Right cardiac atrium (tissue), 5 donors: ENCODE data around the gene HIP1. TPM values are rescaled to one million over a fixed set of nuclear protein-coding genes. Genes with fewer than 3 reads are reported as not detected.
A peak's percentile ranks its signal among the peaks of the same experiment; 100 is the strongest.
"Not testable (repeated sequence)": the region's sequence is repeated elsewhere in the genome, so short reads cannot be mapped to it uniquely, and the experiment has no call there.

Experiments used
- ATAC-seq, 2 donors: fragments of 200-7000 bp; cut with Tn5 transposase; one replicate each; pipeline versions ENCODE4 v1.8.0 to v1.9.1; 2020; ENCODE audit warnings: moderate library complexity in 2 of 2, mild to moderate bottlenecking in 1 of 2
- DNase-seq, 3 donors: peaks; one replicate each; pipeline ENCODE4 v3.0.0-alpha.2; 2020
- H3K27ac ChIP-seq: one replicate; pipeline ENCODE4 v1.5.1; 2013; ENCODE audit warnings: mild to moderate bottlenecking, low read length, control low read depth, moderate library complexity
- H3K27me3 ChIP-seq: one replicate; pipeline ENCODE4 v1.6.1; 2013; ENCODE audit not compliant: control insufficient read depth, insufficient read depth
- H3K4me1 ChIP-seq: one replicate; pipeline ENCODE4 v1.6.1; 2013; ENCODE audit warnings: low read length; ENCODE audit not compliant: control insufficient read depth, insufficient read depth
- H3K4me3 ChIP-seq: one replicate; pipeline ENCODE4 v1.5.1; 2013; ENCODE audit warnings: low read length, control low read depth
- H3K9me3 ChIP-seq: one replicate; pipeline ENCODE4 v1.6.1; 2013; ENCODE audit warnings: low read length; ENCODE audit not compliant: control insufficient read depth
- WGBS: extraction: QIAGEN DNeasy Blood & Tissue Kit; methylation state at CpG from one replicate; pipeline ENCODE4 v1.1.7; 2013; 5-methylcytosine and 5-hydroxymethylcytosine counted together
- intact Hi-C, 4 donors: fragments of 100-400 bp; cut with DNase I; formaldehyde crosslinking; loops; one replicate each; pipeline versions ENCODE4 v1.11.0 to v1.14.0; 2022 to 2023
- polyA plus RNA-seq: library from polyadenylated mRNA; stranded (reverse); fragments of 200-250 nt; gene quantifications from one replicate; pipeline ENCODE4 v1.2.3, GENCODE V29; 2013
- total RNA-seq, 4 donors: library from RNA; stranded (reverse); fragmentation: NEBNext Ultra II Directional; extraction: Animal tissue kit (Norgen Biotek cat#: 25700); gene quantifications; one replicate each; pipeline ENCODE4 v1.2.1, GENCODE V29; 2021
- donor health status: healthy with polysubstance abuse.
- donor health status: DM: no; HTN: yes; CAD: no.
- donor health status: DM: no; HTN: no; CAD: no.
- donor health status: DM: no; HTN: yes; CAD: no; lungs with severe emphysema.
- donor health status: DM: yes; HTN: yes; CAD: no.

The HIP1 gene
- total and polyA plus RNA-seq, 5 donors, result 5.6 to 15.0 (median 12.3) TPM

GRCh38 chr7:75569629-75570282, 169.0 kb downstream of the HIP1 start:
- intact Hi-C loops, DNase-seq, H3K27me3 ChIP-seq, H3K9me3 ChIP-seq, H3K4me1 ChIP-seq, ATAC-seq, H3K27ac ChIP-seq, H3K4me3 ChIP-seq: not testable (repeated sequence)
- 91% methylated on average over 16 of the region's 16 CpGs for WGBS

DNA sequence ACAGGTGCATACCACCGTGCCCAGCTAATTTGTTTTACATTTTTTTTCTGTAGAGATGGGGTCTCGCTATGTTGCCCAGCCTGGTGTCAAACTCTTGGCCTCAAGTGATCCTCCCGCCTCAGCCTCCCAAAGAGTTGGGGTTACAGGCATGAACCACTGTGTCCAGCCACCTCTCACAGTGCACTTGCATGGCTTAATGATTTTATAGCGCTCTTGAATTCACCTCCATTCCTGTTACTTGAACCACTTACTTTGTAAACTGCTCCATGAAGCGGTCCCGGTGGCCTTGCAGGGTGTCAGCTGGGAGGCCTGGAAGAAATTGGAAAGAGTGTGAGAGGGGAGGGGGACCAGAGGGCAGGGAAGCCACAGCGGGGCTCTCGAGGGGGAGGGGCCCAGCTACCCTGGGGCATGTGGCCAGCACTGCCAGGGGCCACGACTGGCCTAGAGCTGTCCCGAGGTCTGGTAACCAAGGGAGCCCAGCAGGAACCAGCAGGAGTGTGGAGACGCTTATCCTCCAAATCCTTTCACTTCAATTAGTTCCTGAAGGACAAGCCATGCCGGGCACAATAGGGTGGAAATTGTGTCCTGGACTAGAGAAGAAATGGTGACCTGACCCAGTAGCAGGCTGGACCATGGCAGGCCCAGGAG, 170.7 kb downstream of the HIP1 start:
- ATAC-seq (no peak), DNase-seq (no peak)
- 88% methylated on average over 12 of the region's 12 CpGs for WGBS
- peaks cover 3% of the 10 kb centered on the region for H3K4me1 ChIP-seq
- no peak overlapping the region for H3K27ac ChIP-seq
- H3K27me3 ChIP-seq, result no peaks in the 10 kb centered on the region
- no peak overlapping the region for H3K4me3 ChIP-seq
- no peaks in the 10 kb centered on the region for H3K9me3 ChIP-seq
- intact Hi-C loops, result no loop called here

- ATAC-seq (peak; percentile 68 to 88), DNase-seq (peak in 1 of 3 donors; percentile 23)
- intact Hi-C loops, result no loop called here
- H3K27me3 ChIP-seq, result no peaks in the 10 kb centered on the region
- H3K4me1 ChIP-seq, result peaks cover 3% of the 10 kb centered on the region
- H3K4me3 ChIP-seq, result no peak overlapping the region
- no peaks in the 10 kb centered on the region for H3K9me3 ChIP-seq
- H3K27ac ChIP-seq, result peak overlapping the region; percentile 84
- WGBS, result 50% methylated on average over 6 of the region's 6 CpGs
Measured at GRCh38 chr7:75565132-75565837, 173.5 kb downstream of the HIP1 start.

- Histone ChIP-seq H3K27ac (no peak overlapping the region), H3K4me1 (peaks cover 3% of the 10 kb centered on the region), H3K9me3 (no peaks in the 10 kb centered on the region), H3K27me3 (no peaks in the 10 kb centered on the region), H3K4me3 (no peak overlapping the region)
- no peak for ATAC-seq
- intact Hi-C loops, result no loop called here
- WGBS, result 98% methylated on average over 3 of the region's 3 CpGs
- no peak for DNase-seq
Measured at GRCh38 chr7:75563171-75563570, 175.6 kb downstream of the HIP1 start.

GRCh38 chr7:75559976-75560365, 178.8 kb downstream of the HIP1 start:
- Histone ChIP-seq H3K4me3 (no peak overlapping the region), H3K4me1 (no peaks in the 10 kb centered on the region), H3K27me3 (no peaks in the 10 kb centered on the region), H3K9me3 (no peaks in the 10 kb centered on the region), H3K27ac (no peak overlapping the region)
- no peak for DNase-seq
- ATAC-seq, result no peak
- 90% methylated on average over 6 of the region's 6 CpGs for WGBS
- intact Hi-C loops, result loop anchor here in 1 of 4 donors (10.0 kb wide), 1 partner anchor 55 kb away; no protein-coding TSS in a partner anchor

DNA sequence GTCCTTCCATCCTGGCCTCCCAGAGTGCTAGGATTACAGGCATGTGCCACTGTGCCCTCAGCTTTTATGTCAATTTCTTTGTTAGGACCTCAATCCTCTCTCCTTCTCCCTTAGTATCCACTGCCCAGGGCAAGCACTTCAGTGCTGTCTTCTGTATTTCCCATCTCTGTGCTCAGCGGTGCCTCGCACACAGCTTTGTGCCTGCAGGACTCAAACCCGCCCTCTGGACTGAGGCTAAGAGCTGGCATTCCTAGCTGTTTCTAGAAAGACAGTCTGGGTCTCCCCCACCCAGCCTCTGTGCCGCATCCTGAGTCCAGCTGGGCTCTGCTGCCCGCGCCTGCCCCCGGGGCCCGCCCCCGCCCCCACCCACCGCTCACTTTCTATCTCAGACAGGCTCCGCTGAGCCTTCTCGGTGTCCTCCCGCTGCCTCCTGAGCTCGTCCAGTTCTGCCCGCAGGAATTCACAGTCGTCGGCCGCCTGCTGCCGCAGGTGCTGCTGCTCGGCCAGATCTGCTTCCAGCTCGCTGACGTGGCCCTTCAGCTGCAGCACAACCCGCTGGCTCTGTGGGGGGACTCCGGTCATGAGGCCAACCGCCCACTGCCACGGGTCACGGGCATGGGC, 179.3 kb downstream of the HIP1 start:
- 89% methylated on average over 27 of the region's 27 CpGs for WGBS
- Histone ChIP-seq H3K27me3 (no peaks in the 10 kb centered on the region), H3K4me3 (no peak overlapping the region), H3K9me3 (no peaks in the 10 kb centered on the region), H3K27ac (no peak overlapping the region), H3K4me1 (no peaks in the 10 kb centered on the region)
- intact Hi-C loops, result loop anchor here in 1 of 4 donors (10.0 kb wide), 1 partner anchor 55 kb away; no protein-coding TSS in a partner anchor
- ATAC-seq, result no peak
- DNase-seq, result no peak

DNA sequence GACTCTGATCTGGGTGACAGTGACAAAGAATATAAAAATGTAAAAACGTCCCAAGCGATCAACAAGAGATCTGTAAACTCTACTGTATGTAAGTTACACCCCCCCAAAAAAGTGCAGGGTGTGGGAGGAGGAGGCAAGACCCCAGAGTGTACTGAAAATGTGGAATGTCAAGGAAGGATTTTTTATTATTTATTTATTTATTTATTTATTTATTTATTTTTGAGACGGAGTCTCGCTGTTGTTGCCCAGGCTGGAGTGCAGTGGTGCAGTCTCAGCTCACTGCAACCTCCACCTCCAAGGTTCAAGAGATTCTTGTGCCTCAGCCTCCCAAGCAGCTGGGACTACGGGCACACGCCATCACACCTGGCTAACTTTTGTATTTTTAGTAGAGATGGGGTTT, 181.9 kb downstream of the HIP1 start:
- not testable (repeated sequence) for H3K4me1 ChIP-seq, H3K9me3 ChIP-seq, H3K27ac ChIP-seq, ATAC-seq, H3K27me3 ChIP-seq, DNase-seq, H3K4me3 ChIP-seq
- 97% methylated on average over 6 of the region's 6 CpGs for WGBS
- intact Hi-C loops, result loop anchor here in 1 of 4 donors (10.0 kb wide), 1 partner anchor 58 kb away; no protein-coding TSS in a partner anchor

- Histone ChIP-seq H3K27me3 (no peaks in the 10 kb centered on the region), H3K9me3 (no peaks in the 10 kb centered on the region), H3K27ac (no peak overlapping the region), H3K4me3 (no peak overlapping the region), H3K4me1 (no peaks in the 10 kb centered on the region)
- intact Hi-C loops, result loop anchor here in 1 of 4 donors (10.0 kb wide), 1 partner anchor 59 kb away; no protein-coding TSS in a partner anchor
- 97% methylated on average over 13 of the region's 13 CpGs for WGBS
- ATAC-seq, result no peak
- DNase-seq, result no peak
Measured at GRCh38 chr7:75555736-75556135, 183.0 kb downstream of the HIP1 start.

- WGBS, result 62% methylated on average over 15 of the region's 15 CpGs
- intact Hi-C loops, result no loop called here
- Histone ChIP-seq H3K4me3 (no peak overlapping the region), H3K9me3 (no peaks in the 10 kb centered on the region), H3K27ac (no peak overlapping the region), H3K4me1 (no peaks in the 10 kb centered on the region), H3K27me3 (no peaks in the 10 kb centered on the region)
- ATAC-seq (peak in 1 of 2 donors; percentile 24), DNase-seq (no peak)
Measured at GRCh38 chr7:75546237-75547015, 192.3 kb downstream of the HIP1 start.

GRCh38 chr7:75537731-75538130, 201.0 kb downstream of the HIP1 start:
- H3K4me1 ChIP-seq, result no peaks in the 10 kb centered on the region
- WGBS, result 91% methylated on average over 5 of the region's 5 CpGs
- intact Hi-C loops, result no loop called here
- DNase-seq (no peak), ATAC-seq (no peak)
- H3K27me3 ChIP-seq, result no peaks in the 10 kb centered on the region
- H3K27ac ChIP-seq, result no peak overlapping the region
- no peak overlapping the region for H3K4me3 ChIP-seq
- H3K9me3 ChIP-seq, result no peaks in the 10 kb centered on the region
